IPS-18c (cell line): ENCODE results near the gene TGFB1I1.

Source experiments
- H3K4me3 ChIP-seq: 2 replicates; pipeline ENCODE4 v1.7.0; 2013; ENCODE audit warnings: low read depth, mild to moderate bottlenecking, low read length, moderate library complexity; ENCODE audit not compliant: insufficient read depth
- H3K9me3 ChIP-seq: one replicate; pipeline ENCODE4 v1.6.1; 2013; ENCODE audit warnings: mild to moderate bottlenecking, low read length, moderate library complexity; ENCODE audit not compliant: control insufficient read depth, insufficient read depth

Gene TGFB1I1

GRCh38 chr16:31464348-31464769, 7.6 kb upstream of the TGFB1I1 start:
- Histone ChIP-seq H3K4me3 (no peak overlapping the region), H3K9me3 (no peaks in the 10 kb centered on the region)

DNA sequence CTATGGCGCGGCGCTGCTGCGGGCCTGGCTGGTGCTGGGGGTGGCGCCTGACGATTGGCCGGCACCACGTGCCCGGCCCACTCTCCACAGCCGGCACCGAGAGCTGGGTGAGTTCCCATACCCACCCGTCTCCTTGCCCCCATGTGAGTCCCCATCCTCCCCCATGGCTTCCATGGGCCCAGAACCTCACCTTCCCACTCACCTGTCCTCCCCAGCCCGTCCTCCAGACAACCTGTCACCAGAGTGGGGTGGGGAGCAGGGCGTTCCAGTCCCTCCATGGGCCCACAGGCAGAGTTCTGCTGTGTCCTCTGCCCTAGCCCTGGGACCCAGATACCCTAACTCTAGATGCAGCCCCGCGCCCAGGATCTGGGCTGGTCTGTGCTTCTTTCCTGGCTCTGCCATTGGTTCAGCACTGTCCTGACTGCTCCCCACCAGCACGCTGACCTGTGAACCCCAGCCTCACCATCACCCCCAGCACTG, 7.1 kb upstream of the TGFB1I1 start:
- Histone ChIP-seq H3K9me3 (no peaks in the 10 kb centered on the region), H3K4me3 (no peak overlapping the region)

DNA sequence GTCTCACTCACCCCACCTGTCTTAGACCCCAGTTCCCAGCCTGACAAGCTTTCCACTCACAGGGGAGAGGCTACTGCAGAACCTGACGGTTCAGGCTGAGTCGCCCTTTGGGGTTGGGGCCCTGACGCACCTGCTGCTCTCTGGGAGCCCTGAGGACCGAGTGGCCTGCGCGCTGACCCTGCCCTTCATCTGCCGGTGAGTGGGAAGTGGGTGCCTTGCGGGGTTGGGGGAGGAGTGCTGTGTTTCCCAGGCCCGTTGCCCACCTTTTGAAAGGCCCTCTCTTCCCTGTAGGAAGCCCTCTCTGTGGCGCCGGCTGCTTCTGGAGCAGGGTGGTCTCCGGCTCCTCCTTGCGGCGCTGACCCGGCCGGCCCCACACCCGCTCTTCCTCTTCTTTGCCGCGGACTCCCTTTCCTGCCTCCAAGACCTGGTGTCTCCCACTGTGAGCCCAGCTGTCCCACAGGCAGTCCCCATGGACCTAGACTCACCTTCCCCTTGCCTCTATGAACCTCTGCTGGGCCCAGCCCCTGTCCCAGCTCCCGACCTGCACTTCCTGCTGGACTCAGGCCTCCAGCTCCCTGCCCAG, 6.1 kb upstream of the TGFB1I1 start:
- H3K4me3 ChIP-seq: no peak overlapping the region
- H3K9me3 ChIP-seq: no peaks in the 10 kb centered on the region

DNA sequence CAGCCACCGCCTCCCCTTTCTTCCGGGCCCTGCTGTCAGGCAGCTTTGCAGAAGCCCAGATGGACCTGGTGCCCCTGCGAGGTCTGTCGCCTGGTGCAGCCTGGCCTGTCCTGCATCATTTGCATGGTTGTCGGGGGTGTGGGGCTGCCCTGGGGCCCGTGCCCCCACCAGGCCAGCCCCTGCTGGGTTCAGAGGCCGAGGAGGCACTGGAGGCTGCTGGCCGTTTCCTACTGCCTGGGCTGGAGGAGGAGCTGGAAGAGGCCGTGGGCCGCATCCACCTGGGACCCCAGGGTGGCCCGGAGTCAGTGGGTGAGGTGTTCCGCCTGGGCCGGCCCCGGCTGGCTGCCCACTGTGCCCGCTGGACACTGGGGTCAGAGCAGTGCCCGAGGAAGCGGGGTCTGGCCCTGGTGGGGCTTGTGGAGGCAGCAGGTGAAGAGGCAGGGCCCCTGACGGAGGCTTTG, 5.5 kb upstream of the TGFB1I1 start:
- H3K4me3 ChIP-seq: no peak overlapping the region
- no peaks in the 10 kb centered on the region for H3K9me3 ChIP-seq

DNA sequence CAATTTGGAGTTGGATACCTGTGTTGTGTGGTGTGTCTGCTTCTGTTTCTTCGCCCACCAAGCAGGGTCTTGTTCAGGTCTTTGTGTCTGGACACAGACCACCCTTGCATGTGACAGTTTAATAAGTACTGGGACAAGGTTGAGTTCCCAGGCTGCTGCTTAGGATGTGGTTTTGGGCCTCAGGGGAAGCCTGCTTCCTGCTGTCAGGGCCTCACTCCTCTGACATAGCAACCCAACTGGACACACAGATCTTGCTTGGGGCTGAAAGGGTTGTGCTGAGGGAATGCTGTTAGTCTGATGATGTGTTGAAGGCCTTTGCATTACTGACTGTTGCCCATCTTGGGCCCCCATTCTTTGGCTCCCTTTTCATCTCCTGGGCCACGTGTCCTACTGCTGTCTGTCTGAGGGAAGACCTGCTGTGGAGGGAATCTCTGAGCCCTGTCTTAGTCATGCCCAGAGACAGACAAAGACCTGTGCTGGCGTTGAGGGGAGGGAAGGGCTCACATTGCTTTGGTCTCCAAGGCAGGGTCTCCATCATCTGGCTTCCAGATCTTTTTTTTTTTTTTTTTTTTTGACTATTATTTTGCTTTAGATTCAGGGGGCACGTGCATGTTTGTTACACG, 4.7 kb upstream of the TGFB1I1 start:
- no peak overlapping the region for H3K4me3 ChIP-seq
- no peaks in the 10 kb centered on the region for H3K9me3 ChIP-seq

DNA sequence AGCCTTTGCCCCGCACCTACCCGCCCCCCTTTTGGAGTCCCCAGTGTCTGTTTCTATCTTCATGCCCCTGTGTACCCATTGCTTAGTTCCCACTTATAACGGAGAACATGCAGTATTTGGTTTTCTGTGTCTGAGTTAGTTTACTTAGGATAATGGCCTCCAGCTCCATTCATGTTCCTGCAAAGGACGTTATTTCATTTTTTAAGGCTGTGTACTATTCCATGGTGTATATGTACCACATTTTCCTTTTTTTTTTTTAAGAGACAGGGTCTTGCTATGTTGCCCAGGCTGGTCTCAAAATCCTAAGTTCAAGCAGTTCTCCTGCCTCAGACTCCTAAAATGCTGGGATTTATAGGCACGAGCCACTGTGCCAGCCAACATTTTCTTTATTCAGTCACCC, 4.1 kb upstream of the TGFB1I1 start:
- no peak overlapping the region for H3K4me3 ChIP-seq
- H3K9me3 ChIP-seq: peaks cover 2% of the 10 kb centered on the region

- Histone ChIP-seq H3K9me3 (peaks cover 2% of the 10 kb centered on the region), H3K4me3 (no peak overlapping the region)
These were observed 1.3 kb upstream of the TGFB1I1 start for GRCh38 chr16:31470615-31471014.

DNA sequence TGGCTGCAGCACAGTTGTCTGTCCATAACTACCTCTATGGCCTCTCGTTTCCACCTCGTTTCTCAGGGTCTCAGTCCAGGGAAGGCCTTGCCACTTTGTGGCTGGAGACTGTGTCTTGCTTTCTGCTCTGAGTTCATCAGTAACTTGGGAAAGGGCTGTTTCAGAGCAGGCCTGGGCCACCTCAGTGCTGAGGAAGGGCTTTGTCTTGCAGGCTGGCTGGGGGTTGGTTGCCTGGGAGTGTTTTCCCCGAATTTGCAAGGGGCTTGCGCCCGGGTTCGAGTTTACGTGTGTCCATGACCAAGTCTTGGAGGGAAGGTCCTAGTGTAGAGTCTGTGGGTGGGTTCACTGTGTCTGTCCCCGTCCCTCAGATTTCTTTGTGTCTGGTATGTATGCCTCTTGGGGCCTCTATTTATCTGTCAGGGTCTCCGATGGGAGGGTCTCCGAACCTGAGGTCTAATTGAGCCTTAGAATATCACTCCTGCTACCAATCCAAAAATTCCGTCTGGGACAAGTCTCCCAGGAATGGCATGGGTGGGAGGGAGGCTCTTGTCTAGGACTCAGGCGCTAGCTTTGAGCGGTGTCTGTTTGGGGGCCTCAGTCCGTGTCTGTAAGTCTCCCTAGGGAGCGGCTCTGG, 594 bp upstream of the TGFB1I1 start:
- H3K9me3 ChIP-seq: peaks cover 2% of the 10 kb centered on the region
- H3K4me3 ChIP-seq: peak overlapping the region; percentile 67

- peak overlapping the region; percentile 67 for H3K4me3 ChIP-seq
- H3K9me3 ChIP-seq: peaks cover 2% of the 10 kb centered on the region
These were observed 804 bp downstream of the TGFB1I1 start for GRCh38 chr16:31472709-31473203.

- H3K4me3 ChIP-seq: no peak overlapping the region
- H3K9me3 ChIP-seq: peaks cover 2% of the 10 kb centered on the region
These were observed 1.5 kb downstream of the TGFB1I1 start for GRCh38 chr16:31473264-31473984.

- H3K4me3 ChIP-seq: no peak overlapping the region
- peaks cover 2% of the 10 kb centered on the region for H3K9me3 ChIP-seq
These were observed 2.3 kb downstream of the TGFB1I1 start for GRCh38 chr16:31474173-31474714.

GRCh38 chr16:31474773-31475738, 3.1 kb downstream of the TGFB1I1 start:
- peaks cover 2% of the 10 kb centered on the region for H3K9me3 ChIP-seq

DNA sequence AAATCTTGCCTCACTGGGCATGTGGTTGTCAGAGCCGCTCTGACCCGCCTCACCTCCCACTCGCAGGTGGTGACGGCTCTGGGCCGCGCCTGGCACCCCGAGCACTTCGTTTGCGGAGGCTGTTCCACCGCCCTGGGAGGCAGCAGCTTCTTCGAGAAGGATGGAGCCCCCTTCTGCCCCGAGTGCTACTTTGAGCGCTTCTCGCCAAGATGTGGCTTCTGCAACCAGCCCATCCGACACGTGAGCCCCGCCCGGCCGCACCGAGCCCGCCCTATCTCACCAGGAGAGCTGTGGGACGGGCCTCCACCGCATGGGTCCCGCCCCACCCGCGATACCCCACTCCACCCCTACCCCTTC, 4.0 kb downstream of the TGFB1I1 start:
- peak overlapping the region; percentile 61; the same call in 1 of the 2 replicates for H3K4me3 ChIP-seq
- H3K9me3 ChIP-seq: peaks cover 2% of the 10 kb centered on the region

More at GRCh38 chr16:31474773-31475738, 3.1 kb downstream of the TGFB1I1 start:
- H3K4me3 ChIP-seq: no peak overlapping the region

- Histone ChIP-seq H3K9me3 (peaks cover 2% of the 10 kb centered on the region), H3K4me3 (peak overlapping the region; percentile 65)
These were observed 4.6 kb downstream of the TGFB1I1 start for GRCh38 chr16:31476303-31477219.
